NT2/D1 (cell line): ENCODE measurements around the gene PCDHA10.

ENCODE experiments used
- SUZ12 ChIP-seq: IDR thresholded peaks from 2 replicates; pipeline ENCODE4 v1.6.1; 2011; ENCODE audit not compliant: insufficient read length, insufficient read depth; ENCODE audit errors: extremely low read depth
- YY1 ChIP-seq: IDR thresholded peaks from 2 replicates; pipeline ENCODE4 v1.6.1; 2011; ENCODE audit not compliant: insufficient read length, insufficient read depth

DNA sequence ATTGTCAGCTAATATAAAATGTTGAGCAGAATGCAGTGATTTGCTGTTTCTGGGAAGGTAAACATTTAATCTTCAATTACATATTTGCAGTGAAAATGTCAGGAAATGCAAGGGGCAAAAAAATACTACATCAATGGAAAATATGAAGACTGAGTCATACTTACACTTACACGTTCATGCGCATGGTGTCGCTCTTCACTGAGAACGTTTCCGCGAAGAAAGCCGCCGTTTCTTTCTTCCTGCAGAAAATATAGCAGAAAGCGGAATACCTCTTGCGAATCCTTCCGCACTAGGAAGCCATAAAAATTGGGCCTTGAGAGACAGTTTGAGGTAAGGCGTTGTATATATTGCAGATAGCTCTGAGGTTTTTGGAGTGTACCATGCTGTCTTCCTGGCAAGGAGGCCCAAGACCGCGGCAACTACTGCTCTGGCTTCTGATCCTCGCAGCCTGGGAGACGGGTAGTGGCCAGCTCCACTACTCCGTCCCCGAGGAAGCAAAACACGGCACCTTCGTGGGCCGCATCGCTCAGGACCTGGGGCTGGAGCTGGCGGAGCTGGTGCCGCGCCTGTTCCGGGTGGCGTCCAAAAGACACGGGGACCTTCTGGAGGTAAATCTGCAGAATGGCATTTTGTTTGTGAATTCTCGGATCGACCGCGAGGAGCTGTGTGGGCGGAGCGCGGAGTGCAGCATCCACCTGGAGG, 26.3 kb downstream of the PCDHA10 start, which contains the start of gene PCDHA13:
- no peak for TF ChIP-seq YY1
- TF ChIP-seq SUZ12 = no peak
